Breast epithelium (tissue), 4 donors: ENCODE data around the gene GSKIP. TPM values are rescaled to one million over a fixed set of nuclear protein-coding genes. Genes with fewer than 3 reads are reported as not detected.

ENCODE experiments used
- DNase-seq, 2 donors: peaks; one replicate each; pipeline ENCODE4 v3.0.0-alpha.2; 2019; ENCODE audit warnings: low spot score in 2 of 2
- H3K27ac ChIP-seq, 2 donors: fragments of 200-600 bp; sonication (generic) in 1 of 2; one replicate each; pipeline ENCODE4 v1.5.1; 2016 to 2019; ENCODE audit warnings: mild to moderate bottlenecking in 1 of 2
- H3K27me3 ChIP-seq, 2 donors: fragments of 200-600 bp; sonication (generic) in 1 of 2; one replicate each; pipeline versions ENCODE4 v1.5.1 to v1.6.0; 2017 to 2019; ENCODE audit warnings: control low read depth in 1 of 2, mild to moderate bottlenecking in 1 of 2
- H3K36me3 ChIP-seq: fragments of 200-600 bp; one replicate; pipeline ENCODE4 v1.5.1; 2019
- H3K4me1 ChIP-seq, 2 donors: fragments of 200-600 bp; sonication (generic); one replicate each; pipeline ENCODE4 v1.5.1; 2016 to 2019; ENCODE audit warnings: control low read depth in 1 of 2
- H3K4me3 ChIP-seq, 3 donors: fragments of 200-600 bp; sonication (generic); 1 replicate in 2 of 3; 2 replicates in 1 of 3; pipeline ENCODE4 v1.5.1; 2016 to 2019; ENCODE audit warnings: mild to moderate bottlenecking in 3 of 3, moderate library complexity in 2 of 3
- H3K9me3 ChIP-seq, 2 donors: fragments of 200-600 bp; sonication (generic) in 1 of 2; one replicate each; pipeline ENCODE4 v1.5.1; 2016 to 2019; ENCODE audit warnings: control low read depth in 1 of 2
- CTCF ChIP-seq, 3 donors: fragments of 450-650 bp; IDR thresholded peaks; one replicate each; pipeline ENCODE4 v1.5.1; 2016 to 2017; ENCODE audit warnings: antibody characterized with exemption in 3 of 3, mild to moderate bottlenecking in 3 of 3, moderate library complexity in 3 of 3
- POLR2A ChIP-seq: fragments of 450-650 bp; IDR thresholded peaks from one replicate; pipeline ENCODE4 v1.6.1; 2016; ENCODE audit warnings: antibody characterized with exemption, mild to moderate bottlenecking, moderate library complexity
- POLR2AphosphoS5 ChIP-seq, 3 donors: sonication (generic); formaldehyde crosslinking; IDR thresholded peaks; one replicate each; pipeline ENCODE4 v1.6.1; 2017; ENCODE audit warnings: antibody characterized with exemption in 3 of 3
- intact Hi-C: fragments of 100-400 bp; cut with DNase I; formaldehyde crosslinking; loops from one replicate; pipeline ENCODE4 v1.15.1; 2023; ENCODE audit warnings: low total_unique reads
- total RNA-seq, 3 donors: library from RNA; depleted of rRNA; stranded (reverse); fragments of >200 nt; gene quantifications; one replicate each; pipeline ENCODE4 v1.1.0, GENCODE V29; 2016

The GSKIP gene
- total RNA-seq, 3 donors from 2014 or later: 9.8 to 23.3 (median 14.4) TPM

- no peak for DNase-seq
- Histone ChIP-seq H3K36me3 (no peaks in the 10 kb centered on the region), H3K27me3 (no peaks in the 10 kb centered on the region), H3K4me1 (no peaks in the 10 kb centered on the region), H3K27ac (no peak overlapping the region), H3K4me3 (no peak overlapping the region), H3K9me3 (no peaks in the 10 kb centered on the region)
- intact Hi-C loops: no loop called here
- TF ChIP-seq CTCF (IDR thresholded peaks at IDR 0.05) (no peak), POLR2A (no peak), POLR2AphosphoS5 (IDR thresholded peaks at IDR 0.05) (no peak)
Measured at GRCh38 chr14:96403409-96403808, 40.1 kb downstream of the GSKIP start.

DNA sequence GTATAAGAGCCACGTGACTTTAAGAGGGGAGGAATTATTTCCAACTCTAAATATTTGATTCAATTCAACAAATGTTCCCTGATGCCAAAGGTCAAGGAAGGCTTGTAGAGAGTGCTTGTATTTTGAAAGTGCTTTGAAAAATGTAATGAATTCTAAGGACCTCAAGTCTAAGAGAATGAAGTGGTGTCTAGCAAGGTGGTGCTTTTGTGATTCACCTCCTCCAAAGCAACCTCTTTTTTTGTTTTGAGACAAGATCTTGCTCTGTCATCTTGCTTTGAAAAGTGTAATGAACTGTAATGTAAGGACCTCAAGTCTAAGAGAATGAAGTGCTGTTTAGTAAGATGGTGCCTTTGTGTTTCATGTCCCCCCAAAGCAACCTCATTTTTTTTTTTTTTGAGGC is 42.4 kb downstream of the GSKIP start:
- intact Hi-C loops: no loop called here
- TF ChIP-seq CTCF (IDR thresholded peaks at IDR 0.05): no peak
- TF ChIP-seq POLR2A: no peak
- TF ChIP-seq POLR2AphosphoS5 (IDR thresholded peaks at IDR 0.05): no peak
- Histone ChIP-seq H3K27me3 (no peaks in the 10 kb centered on the region), H3K9me3 (no peaks in the 10 kb centered on the region), H3K4me1 (no peaks in the 10 kb centered on the region), H3K4me3 (no peak overlapping the region), H3K27ac (no peak overlapping the region), H3K36me3 (no peaks in the 10 kb centered on the region)
- no peak for DNase-seq

DNA sequence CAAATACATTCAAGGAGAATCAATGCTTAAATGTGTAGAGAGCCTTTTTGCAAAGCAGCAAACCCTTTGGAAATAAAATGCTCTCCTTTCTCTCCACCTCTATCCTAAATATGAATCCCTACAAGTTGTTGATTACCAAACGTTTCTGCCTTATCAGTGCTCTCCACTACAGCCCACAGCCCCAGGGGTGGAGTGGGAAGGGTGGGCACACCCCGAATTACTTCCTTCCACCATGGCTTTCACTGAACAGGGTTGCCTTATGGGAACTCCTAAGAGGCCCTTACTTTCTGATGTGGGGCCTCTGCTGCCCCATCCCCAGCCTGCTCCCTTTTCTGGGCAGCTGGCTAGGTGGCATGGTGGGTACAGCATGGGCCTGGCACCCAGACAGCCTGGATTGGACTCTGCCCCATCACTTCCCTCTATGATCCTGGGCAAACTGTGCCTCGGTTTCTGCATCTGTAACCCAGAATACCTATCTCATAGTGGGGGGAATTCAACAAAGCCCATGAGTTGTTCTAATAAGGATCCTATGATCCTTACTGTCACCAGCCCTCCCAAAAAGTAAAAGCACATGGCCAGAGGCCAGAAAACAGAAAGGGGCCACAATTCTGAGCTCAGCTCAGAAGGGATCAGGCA is 44.7 kb downstream of the GSKIP start:
- intact Hi-C loops: no loop called here
- no peak for DNase-seq
- Histone ChIP-seq H3K27ac (no peak overlapping the region), H3K36me3 (no peaks in the 10 kb centered on the region), H3K9me3 (no peaks in the 10 kb centered on the region), H3K27me3 (no peaks in the 10 kb centered on the region), H3K4me1 (no peaks in the 10 kb centered on the region), H3K4me3 (no peak overlapping the region)
- TF ChIP-seq POLR2A (no peak), POLR2AphosphoS5 (IDR thresholded peaks at IDR 0.05) (no peak), CTCF (IDR thresholded peaks at IDR 0.05) (no peak)

- Histone ChIP-seq H3K36me3 (no peaks in the 10 kb centered on the region), H3K27ac (no peak overlapping the region), H3K9me3 (no peaks in the 10 kb centered on the region), H3K4me1 (no peaks in the 10 kb centered on the region), H3K4me3 (no peak overlapping the region), H3K27me3 (no peaks in the 10 kb centered on the region)
- intact Hi-C loops: no loop called here
- no peak for DNase-seq
- TF ChIP-seq POLR2AphosphoS5 (IDR thresholded peaks at IDR 0.05) (no peak), POLR2A (no peak), CTCF (IDR thresholded peaks at IDR 0.05) (no peak)
Measured at GRCh38 chr14:96408608-96409007, 45.3 kb downstream of the GSKIP start.

DNA sequence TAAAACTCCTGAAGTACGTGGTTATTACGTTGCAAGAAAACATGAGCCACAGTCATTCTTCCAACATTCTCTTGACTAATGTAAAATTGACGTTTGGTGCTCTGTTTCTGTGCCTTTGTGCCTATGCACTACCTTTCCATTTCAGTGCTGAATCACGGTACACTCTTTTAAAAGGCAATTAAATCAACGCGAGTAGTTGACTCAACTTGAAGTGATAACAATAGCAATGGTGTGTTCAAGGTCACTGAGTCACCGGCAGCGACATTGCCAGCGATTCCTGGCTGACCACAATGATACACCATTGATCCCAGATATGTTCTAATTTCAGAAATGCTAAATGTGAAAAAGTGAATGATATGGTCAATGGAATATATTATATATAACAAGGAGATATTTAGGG is 46.4 kb downstream of the GSKIP start:
- H3K36me3 ChIP-seq: no peaks in the 10 kb centered on the region
- H3K4me1 ChIP-seq: no peaks in the 10 kb centered on the region
- H3K27ac ChIP-seq: no peak overlapping the region
- TF ChIP-seq POLR2AphosphoS5 (IDR thresholded peaks at IDR 0.05) (no peak), CTCF (IDR thresholded peaks at IDR 0.05) (no peak), POLR2A (no peak)
- no peaks in the 10 kb centered on the region for H3K9me3 ChIP-seq
- no peak for DNase-seq
- intact Hi-C loops: no loop called here
- no peak overlapping the region for H3K4me3 ChIP-seq
- H3K27me3 ChIP-seq: no peaks in the 10 kb centered on the region
